HAP-1 (cell line): ENCODE results near the gene LBX2.

ENCODE experiments used
- DNase-seq, 2 experiments: peaks; one replicate each; pipeline ENCODE4 v3.0.0-alpha.2; 2016 to 2020; ENCODE audit warnings: low spot score in 2 of 2
- H3K27me3 ChIP-seq: fragments of 250-450 bp; sonication (Bioruptor Pico); 2 replicates; pipeline ENCODE4 v1.5.1; 2020; ENCODE audit warnings: low read depth, mild to moderate bottlenecking, moderate library complexity
- H3K36me3 ChIP-seq: fragments of 250-450 bp; sonication (Bioruptor Pico); replicated peaks from 2 replicates; pipeline ENCODE4 v1.5.1; 2020; ENCODE audit warnings: mild to moderate bottlenecking
- H3K4me1 ChIP-seq: fragments of 250-450 bp; sonication (Bioruptor Pico); 2 replicates; pipeline ENCODE4 v1.5.1; 2020; ENCODE audit warnings: mild to moderate bottlenecking
- H3K4me3 ChIP-seq: fragments of 250-450 bp; sonication (Bioruptor Pico); 2 replicates; pipeline ENCODE4 v1.5.1; 2020; ENCODE audit warnings: mild to moderate bottlenecking, moderate library complexity
- H3K9me3 ChIP-seq: fragments of 250-450 bp; sonication (Bioruptor Pico); 2 replicates; pipeline ENCODE4 v1.5.1; 2020; ENCODE audit warnings: mild to moderate bottlenecking, moderate library complexity
- in situ Hi-C: fragments of 300-500 bp; cut with MboI; formaldehyde crosslinking; loops from 3 replicates; pipeline ENCODE4 v1.14.3; 2020; ENCODE audit warnings: low sequenced_read_pairs, inconsistent platforms, mixed read lengths

The LBX2 gene

DNA sequence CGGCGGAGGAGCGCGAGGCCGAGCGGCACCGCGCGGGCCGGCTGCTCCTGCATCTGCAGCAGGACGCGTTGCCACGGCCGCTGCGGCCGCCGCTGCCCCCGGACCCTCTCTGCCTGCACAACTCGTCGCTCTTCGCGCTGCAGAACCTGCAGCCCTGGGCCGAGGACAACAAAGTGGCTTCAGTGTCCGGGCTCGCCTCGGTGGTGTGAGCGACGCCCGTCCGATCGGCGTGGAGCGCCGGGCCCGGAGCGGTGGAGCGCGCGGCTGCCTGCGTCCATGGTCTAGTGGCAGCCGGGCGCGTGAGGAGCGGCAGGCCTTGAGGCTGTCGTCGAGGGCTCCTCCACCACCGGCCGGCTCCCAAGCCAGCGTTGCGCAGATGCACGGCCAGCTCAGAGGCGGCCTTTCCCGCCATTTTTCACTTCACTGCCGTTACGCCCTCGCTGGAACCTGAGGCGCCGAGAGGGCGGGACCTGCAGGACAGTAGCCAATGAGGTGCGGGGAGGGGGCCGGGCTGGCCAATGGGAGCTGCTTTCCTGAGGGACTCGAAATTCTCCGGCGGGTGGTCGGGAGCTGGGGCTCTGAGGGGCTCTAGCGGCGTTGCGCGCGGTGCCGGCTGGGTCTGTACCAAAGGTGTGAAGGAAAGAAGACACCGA, 16.7 kb upstream of the LBX2 start:
- no peak for DNase-seq
- Histone ChIP-seq H3K4me3 (no peak overlapping the region), H3K4me1 (no peaks in the 10 kb centered on the region), H3K36me3 (no peaks in the 10 kb centered on the region), H3K9me3 (no peaks in the 10 kb centered on the region), H3K27me3 (no peaks in the 10 kb centered on the region)
- in situ Hi-C loops, result no loop called here

DNA sequence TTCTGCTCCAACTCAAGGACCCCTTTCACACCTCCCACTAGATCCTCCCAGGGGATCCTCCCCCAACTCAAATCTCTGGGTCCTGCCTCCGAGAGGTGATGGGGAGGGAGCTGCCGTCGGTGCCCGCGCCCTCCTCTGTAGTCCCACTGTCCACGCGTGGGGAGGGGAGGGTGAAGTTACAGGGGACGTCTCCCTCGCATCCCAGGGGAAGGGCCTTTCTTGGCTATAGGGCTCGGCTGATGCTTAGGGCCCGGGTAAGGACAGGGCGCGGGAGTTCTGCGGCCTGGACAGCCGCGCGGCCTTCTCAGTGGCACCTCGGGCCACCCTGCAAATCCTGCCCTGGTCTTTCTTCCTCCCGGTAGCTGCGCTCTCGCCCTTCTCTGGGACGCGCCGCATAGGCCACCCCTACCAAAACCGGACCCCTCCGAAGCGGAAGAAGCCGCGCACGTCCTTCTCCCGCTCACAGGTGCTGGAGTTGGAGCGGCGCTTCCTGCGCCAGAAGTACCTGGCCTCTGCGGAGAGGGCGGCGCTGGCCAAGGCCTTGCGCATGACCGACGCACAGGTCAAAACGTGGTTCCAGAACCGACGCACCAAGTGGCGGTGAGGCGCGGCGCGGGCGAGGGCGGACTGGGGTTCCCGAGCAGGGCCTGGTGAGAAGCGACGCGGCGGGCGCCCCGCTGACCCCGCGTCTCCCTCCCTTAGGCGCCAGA, 16.0 kb upstream of the LBX2 start:
- H3K4me3 ChIP-seq, result no peak overlapping the region
- H3K36me3 ChIP-seq, result no peaks in the 10 kb centered on the region
- DNase-seq, result no peak
- H3K9me3 ChIP-seq, result no peaks in the 10 kb centered on the region
- in situ Hi-C loops, result no loop called here
- no peaks in the 10 kb centered on the region for H3K4me1 ChIP-seq
- H3K27me3 ChIP-seq, result no peaks in the 10 kb centered on the region

GRCh38 chr2:74514368-74515270, 15.2 kb upstream of the LBX2 start, which contains the start of gene TLX2:
Gene TLX2 (plus strand): TSS chr2:74514450. CDS start chr2:74514807, 357 bp downstream.
- no peak for DNase-seq
- Histone ChIP-seq H3K36me3 (no peaks in the 10 kb centered on the region), H3K4me3 (no peak within 1 kb of the TSS), H3K9me3 (no peaks in the 10 kb centered on the region), H3K27me3 (no peaks in the 10 kb centered on the region), H3K4me1 (no peaks in the 10 kb centered on the region)
- in situ Hi-C loops, result no loop called here

- Histone ChIP-seq H3K4me3 (no peak overlapping the region), H3K9me3 (no peaks in the 10 kb centered on the region), H3K36me3 (no peaks in the 10 kb centered on the region), H3K4me1 (no peaks in the 10 kb centered on the region), H3K27me3 (no peaks in the 10 kb centered on the region)
- in situ Hi-C loops, result no loop called here
- DNase-seq, result no peak
Observed at GRCh38 chr2:74513605-74514367, 14.4 kb upstream of the LBX2 start.

DNA sequence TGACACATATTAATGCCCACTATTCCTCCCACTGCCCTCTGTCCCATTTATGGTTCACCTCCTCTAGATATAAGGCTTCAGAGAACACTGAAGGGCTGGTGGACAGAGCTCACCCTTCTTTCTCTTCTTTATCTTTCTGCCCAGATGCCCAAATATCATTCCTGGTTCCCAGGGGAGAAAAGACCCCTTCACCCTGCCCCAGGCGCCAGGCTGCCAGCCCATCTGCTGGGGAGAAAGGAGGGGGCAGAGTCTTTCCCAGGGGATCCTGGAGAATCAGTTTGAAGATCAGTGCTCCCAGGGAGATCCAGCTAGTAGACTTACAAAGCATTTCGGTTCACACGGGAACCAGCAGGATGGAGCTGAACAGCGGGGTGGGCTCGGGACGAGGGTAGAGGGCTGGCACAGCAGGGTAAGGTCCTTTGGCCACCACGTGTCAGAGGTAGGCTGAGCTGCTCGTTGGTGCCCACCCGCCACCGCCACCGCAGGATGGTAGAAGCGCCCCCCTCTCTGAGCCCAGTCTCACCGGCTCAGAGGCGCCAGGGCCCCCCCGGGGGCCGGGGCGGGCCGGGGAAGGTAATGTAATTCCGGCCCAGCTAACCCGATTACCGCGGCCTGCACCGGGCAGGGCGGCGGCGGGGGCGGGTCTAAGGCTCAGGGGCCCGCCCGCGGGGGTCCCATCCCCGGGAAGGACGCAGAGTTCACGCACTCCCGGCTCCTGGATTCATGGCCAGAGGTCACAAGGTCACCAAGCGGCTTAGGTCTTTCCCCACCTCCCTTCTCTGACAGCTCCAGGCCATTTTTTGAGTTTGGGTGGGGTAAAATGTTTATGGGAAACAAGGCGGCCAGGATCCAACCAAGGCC, 13.6 kb upstream of the LBX2 start:
- DNase-seq, result no peak
- no peaks in the 10 kb centered on the region for H3K27me3 ChIP-seq
- in situ Hi-C loops, result no loop called here

DNA sequence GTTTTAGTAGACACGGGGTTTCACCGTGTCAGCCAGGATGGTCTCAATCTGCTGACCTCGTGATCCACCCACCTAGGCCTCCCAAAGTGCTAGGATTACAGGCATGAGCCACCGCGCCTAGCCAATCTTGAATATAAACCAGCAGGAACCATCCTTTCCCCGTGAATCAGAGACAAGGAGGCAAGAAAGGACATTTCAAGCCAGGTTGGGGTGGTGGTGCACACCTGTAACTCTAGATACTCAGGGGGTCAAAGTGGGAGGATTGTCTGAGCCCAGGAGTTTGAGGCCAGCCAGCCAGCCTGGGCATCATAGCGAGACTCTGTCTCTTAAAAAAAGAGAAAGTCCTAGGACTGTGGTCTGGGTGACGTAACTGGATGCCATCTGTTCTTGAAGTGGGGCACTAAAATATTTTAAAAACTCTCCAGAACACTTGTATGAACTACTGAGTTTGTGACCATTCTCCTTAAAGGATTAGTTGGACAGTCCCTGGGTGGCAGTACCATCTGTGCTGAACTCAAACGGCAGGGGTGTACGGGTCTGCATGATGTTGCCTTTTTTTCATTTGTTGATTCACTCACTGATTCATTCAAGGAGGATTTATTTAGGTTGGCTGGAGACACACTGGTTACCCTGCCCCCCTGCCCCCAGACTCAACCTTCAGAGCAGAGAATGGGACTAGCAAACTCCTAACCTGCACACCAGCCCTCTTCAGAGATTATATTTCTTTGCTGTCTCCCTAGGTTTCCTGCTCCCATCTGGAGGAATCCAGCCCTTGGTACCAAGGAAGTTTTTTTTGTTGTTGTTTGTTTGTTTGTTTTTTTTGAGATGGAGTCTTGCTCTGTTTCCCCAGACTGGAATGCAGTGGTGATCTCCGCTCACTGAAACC, 11.9 kb upstream of the LBX2 start:
- H3K4me1 ChIP-seq, result peaks cover 4% of the 10 kb centered on the region
- in situ Hi-C loops, result no loop called here
- H3K36me3 ChIP-seq, result no peaks in the 10 kb centered on the region
- H3K4me3 ChIP-seq, result no peak overlapping the region
- no peak for DNase-seq
- H3K9me3 ChIP-seq, result no peaks in the 10 kb centered on the region
- H3K27me3 ChIP-seq, result no peaks in the 10 kb centered on the region

More for the DNA sequence above, 13.6 kb upstream of the LBX2 start:
- no peak overlapping the region for H3K4me3 ChIP-seq
- no peaks in the 10 kb centered on the region for H3K9me3 ChIP-seq
- H3K36me3 ChIP-seq, result no peaks in the 10 kb centered on the region
- no peaks in the 10 kb centered on the region; the same call in 1 of the 2 replicates for H3K4me1 ChIP-seq

DNA sequence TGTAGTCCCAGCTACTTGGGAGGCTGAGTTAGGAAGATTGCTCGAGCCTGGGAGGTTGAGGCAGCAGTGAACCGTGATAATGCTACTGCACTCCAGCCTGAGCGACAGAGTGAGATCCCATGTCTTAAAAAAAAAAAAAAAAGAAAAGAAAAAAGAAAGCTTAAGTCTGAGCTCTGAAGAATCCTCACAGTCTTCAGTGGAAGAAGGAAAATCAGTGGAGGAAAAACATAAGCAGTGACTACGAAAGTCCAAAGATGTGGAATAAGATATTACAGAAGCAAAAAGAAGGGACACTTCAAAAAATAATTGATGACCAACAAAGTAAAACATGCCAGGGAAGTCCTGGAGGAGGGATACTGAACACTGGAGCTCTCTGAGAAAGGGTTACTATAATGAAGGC, 10.9 kb upstream of the LBX2 start:
- Histone ChIP-seq H3K36me3 (peaks cover 9% of the 10 kb centered on the region), H3K9me3 (no peaks in the 10 kb centered on the region), H3K27me3 (no peaks in the 10 kb centered on the region), H3K4me3 (no peak overlapping the region), H3K4me1 (peaks cover 4% of the 10 kb centered on the region)
- no peak for DNase-seq
- in situ Hi-C loops, result no loop called here

DNA sequence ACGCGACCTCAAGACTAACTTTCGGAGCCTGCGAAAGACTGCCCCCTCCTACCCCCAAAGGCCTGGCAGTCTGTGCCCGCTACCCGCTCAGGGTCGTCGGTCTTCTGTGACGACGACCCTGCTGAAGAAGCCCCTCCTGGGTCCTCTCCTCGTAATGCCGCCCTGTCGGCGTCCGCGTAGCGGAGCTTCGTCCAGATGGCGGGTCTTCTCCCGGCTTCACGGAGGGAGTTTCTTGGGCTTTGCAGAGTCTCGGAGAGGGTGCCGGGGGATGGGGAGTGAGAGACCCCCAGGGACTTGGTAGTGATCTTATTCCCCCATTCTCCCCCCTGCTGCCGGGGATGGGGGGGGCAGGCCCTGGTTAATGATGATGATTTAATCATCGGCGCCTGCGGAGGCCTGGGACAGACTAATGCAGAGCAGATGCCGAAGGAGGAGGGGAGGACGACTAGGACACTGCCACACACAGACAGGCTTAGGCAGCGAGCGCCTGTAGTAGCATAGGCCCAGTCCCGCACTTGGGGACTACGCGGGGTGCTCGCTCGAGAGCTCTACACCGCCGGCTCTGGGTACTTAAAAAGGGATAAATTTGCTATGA, 8.6 kb upstream of the LBX2 start:
- in situ Hi-C loops, result no loop called here
- peak overlapping the region; percentile 99 for H3K4me3 ChIP-seq
- no peaks in the 10 kb centered on the region for H3K27me3 ChIP-seq
- H3K9me3 ChIP-seq, result no peaks in the 10 kb centered on the region
- H3K4me1 ChIP-seq, result peaks cover 4% of the 10 kb centered on the region
- H3K36me3 ChIP-seq, result peaks cover 14% of the 10 kb centered on the region
- no peak for DNase-seq

- Histone ChIP-seq H3K27me3 (no peaks in the 10 kb centered on the region), H3K9me3 (no peaks in the 10 kb centered on the region), H3K4me3 (peak within 1 kb of the TSS; percentile 99), H3K4me1 (peaks cover 4% of the 10 kb centered on the region), H3K36me3 (peaks cover 14% of the 10 kb centered on the region)
- DNase-seq, result peak; percentile 96 to 99
- in situ Hi-C loops, result no loop called here
Observed at GRCh38 chr2:74507145-74507925, 7.9 kb upstream of the LBX2 start, which contains the start of gene PCGF1. Gene PCGF1 (minus strand): TSS chr2:74507695. CDS start chr2:74507668, 27 bp downstream.

DNA sequence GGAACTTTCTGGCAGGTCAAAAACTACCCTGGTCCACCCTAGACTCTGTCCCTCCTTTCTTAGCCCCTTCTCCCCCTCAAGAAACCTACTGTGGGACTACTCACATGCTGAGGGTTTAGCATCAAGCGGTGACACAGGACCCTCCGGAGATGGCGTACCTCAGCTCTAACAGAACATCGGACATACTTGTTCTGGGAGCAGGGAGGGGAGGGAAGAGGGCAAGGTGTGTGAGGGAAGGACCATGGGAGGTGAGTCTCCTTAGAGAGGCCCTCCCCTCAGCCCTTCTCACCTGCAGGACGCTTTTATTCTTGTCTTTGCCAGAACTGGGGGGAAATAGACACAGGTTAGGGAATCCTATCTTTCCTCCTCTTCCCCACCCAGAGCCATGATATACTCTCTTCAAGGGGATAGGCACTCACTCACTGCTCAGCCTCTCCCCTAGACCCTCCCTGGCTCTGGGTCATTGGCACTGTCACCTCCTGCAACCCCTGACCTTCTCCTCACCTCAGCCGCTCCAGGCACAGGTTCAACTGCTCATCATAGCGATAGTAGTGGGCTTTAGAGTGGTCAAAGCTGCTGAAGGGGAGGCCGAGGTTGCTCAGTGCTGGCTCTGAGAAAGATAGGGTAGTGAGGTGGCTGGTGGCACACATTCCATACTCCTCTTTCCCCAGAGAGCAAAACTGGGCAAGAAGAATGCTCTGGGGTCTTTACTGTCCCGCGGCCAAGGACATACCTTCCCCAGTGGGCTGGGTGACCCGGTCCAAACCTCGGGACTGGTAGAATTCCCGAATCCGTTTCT, 6.2 kb upstream of the LBX2 start:
- Histone ChIP-seq H3K9me3 (no peaks in the 10 kb centered on the region), H3K4me1 (peaks cover 4% of the 10 kb centered on the region), H3K27me3 (no peaks in the 10 kb centered on the region), H3K36me3 (peaks cover 14% of the 10 kb centered on the region), H3K4me3 (no peak overlapping the region)
- no peak for DNase-seq
- in situ Hi-C loops, result no loop called here
